GM18951 (cell line): ENCODE results near the gene ERVMER34-1.

Experiments
- POLR2A ChIP-seq: IDR thresholded peaks from 4 replicates; pipeline ENCODE4 v1.6.1; 2011; ENCODE audit warnings: mild to moderate bottlenecking; ENCODE audit not compliant: insufficient read length, insufficient read depth; ENCODE audit errors: extremely low read depth
- in situ Hi-C: fragments of 300-500 bp; cut with MboI; formaldehyde crosslinking; loops from one replicate; pipeline ENCODE4 v1.12.0; 2022; ENCODE audit warnings: low sequenced_read_pairs, mixed read lengths, inconsistent platforms; ENCODE audit not compliant: unreplicated experiment

ERVMER34-1 gene, protein sequence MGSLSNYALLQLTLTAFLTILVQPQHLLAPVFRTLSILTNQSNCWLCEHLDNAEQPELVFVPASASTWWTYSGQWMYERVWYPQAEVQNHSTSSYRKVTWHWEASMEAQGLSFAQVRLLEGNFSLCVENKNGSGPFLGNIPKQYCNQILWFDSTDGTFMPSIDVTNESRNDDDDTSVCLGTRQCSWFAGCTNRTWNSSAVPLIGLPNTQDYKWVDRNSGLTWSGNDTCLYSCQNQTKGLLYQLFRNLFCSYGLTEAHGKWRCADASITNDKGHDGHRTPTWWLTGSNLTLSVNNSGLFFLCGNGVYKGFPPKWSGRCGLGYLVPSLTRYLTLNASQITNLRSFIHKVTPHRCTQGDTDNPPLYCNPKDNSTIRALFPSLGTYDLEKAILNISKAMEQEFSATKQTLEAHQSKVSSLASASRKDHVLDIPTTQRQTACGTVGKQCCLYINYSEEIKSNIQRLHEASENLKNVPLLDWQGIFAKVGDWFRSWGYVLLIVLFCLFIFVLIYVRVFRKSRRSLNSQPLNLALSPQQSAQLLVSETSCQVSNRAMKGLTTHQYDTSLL

DNA sequence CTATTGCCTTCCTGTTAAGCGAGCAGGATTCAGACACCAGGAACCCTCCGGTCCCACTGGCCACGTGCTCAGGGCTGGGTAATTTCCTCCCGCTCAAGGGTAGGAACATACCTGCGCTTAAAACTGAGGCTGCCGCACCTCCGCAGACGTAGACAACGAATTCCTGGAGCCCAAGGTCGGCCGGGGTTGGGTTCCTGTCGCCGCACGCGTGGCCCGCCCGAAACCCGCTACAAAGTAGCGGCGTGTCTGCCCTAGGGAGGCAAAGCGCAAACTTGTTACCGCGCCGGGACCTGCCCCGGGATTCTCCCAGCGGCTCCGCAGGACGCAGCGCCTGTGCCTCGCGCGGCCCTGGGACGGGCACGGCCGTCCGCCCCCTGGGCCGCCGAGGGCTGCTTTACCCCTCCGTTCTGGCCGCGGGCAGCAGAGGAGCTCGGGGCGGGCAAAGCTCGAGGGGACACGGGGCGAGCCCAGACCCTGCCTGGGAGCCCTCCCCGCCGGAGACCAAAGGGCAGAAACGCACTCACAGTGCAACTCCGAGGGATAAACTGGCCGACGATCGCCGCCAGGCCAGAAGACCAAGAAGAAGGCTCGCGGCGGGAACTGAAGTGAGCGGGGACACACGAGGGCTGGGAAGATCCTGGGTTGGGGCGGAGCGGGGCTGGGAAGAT, at the start of gene ERVMER34-1:
Gene ERVMER34-1 (minus strand): TSS at position 607 of the 668 bp plus-strand sequence. CDS start 5,905 bp downstream, outside the sequence.
- in situ Hi-C loops, result no loop called here

GRCh38 chr4:52799813-52800212, 48.6 kb upstream of the ERVMER34-1 start:
- no peak for TF ChIP-seq POLR2A
- in situ Hi-C loops, result no loop called here

More for the DNA sequence above, at the start of gene ERVMER34-1:
- TF ChIP-seq POLR2A, result no peak

GRCh38 chr4:52795533-52795932, 44.3 kb upstream of the ERVMER34-1 start:
- in situ Hi-C loops, result no loop called here
- no peak for TF ChIP-seq POLR2A

DNA sequence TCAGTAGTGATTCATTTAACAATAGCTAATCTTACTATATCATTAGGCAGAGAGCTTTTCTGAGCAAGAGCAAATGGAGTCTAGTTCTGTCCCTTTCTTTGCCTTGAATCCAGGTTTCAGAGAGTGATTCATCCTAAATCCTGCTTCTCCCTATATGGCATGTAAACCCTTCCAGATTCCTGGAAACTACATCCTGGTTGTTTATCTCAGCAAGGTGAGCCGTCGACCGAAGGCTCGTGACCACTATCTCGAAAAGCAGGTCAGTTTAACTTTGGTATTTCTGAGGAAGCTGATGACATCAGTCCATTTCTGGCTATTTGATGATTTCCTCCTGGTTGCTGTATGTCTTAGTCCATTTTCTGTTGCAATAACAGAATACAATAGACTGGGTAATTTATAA, 40.7 kb upstream of the ERVMER34-1 start:
- in situ Hi-C loops, result no loop called here

DNA sequence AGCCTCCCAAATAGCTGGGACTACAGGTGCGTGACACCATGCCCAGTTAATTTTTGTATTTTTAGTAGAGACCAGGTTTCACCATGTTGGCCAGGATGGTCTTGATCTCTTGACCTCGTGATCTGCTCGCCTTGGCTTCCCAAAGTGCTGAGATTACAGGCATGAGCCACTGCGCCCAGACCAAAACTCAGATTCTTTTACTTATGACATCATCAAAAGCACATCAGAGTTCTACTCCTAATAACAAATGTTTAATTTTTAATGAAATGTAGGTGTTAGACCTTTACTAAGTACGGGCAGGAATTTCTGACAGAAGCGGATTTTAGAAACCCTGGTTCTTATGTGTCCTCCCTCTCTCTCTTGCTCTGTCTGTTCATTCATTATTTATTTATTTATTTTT, 38.5 kb upstream of the ERVMER34-1 start:
- no peak for TF ChIP-seq POLR2A
- in situ Hi-C loops, result no loop called here

More for the DNA sequence above, 40.7 kb upstream of the ERVMER34-1 start:
- no peak for TF ChIP-seq POLR2A

DNA sequence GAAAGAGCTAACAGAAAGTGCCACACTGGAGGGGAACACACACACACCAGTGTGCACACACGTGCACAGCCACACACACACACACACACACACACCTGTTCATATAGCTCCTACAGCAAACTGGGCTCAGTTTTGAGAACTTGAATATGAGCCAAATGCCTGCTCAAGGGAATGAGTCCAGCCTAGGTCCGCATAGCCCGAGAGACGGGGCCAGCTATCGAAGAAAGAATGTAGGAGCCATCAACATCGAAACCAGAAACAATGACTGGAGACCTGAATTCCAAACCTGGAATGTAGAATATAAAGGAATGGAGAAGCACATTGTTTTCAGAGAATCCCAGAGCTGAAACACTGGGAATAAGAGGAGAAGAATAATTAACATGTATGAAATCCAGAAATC, 37.6 kb upstream of the ERVMER34-1 start:
- in situ Hi-C loops, result no loop called here
- no peak for TF ChIP-seq POLR2A

- in situ Hi-C loops, result no loop called here
- no peak for TF ChIP-seq POLR2A
Measured at GRCh38 chr4:52783069-52783468, 31.8 kb upstream of the ERVMER34-1 start.

GRCh38 chr4:52780617-52781354, 29.6 kb upstream of the ERVMER34-1 start:
- in situ Hi-C loops, result no loop called here
- TF ChIP-seq POLR2A, result no peak

- no peak for TF ChIP-seq POLR2A
- in situ Hi-C loops, result no loop called here
Measured at GRCh38 chr4:52780206-52780605, 29.0 kb upstream of the ERVMER34-1 start.

GRCh38 chr4:52760256-52760655, 9.0 kb upstream of the ERVMER34-1 start:
- no peak for TF ChIP-seq POLR2A
- in situ Hi-C loops, result no loop called here

- in situ Hi-C loops, result no loop called here
- no peak for TF ChIP-seq POLR2A
Measured at GRCh38 chr4:52755426-52755825, 4.2 kb upstream of the ERVMER34-1 start.

GRCh38 chr4:52752936-52753335, 1.7 kb upstream of the ERVMER34-1 start:
- no peak for TF ChIP-seq POLR2A
- in situ Hi-C loops, result no loop called here

GRCh38 chr4:52751487-52751911, 274 bp upstream of the ERVMER34-1 start:
- TF ChIP-seq POLR2A, result no peak
- in situ Hi-C loops, result no loop called here
